SIG-M5 (cell line): ENCODE results near the gene ZNF382.

Experiments
- DNase-seq: peaks from one replicate; lab custom pipeline; 2025; lab: John Stamatoyannopoulos, UW

The ZNF382 gene

DNA sequence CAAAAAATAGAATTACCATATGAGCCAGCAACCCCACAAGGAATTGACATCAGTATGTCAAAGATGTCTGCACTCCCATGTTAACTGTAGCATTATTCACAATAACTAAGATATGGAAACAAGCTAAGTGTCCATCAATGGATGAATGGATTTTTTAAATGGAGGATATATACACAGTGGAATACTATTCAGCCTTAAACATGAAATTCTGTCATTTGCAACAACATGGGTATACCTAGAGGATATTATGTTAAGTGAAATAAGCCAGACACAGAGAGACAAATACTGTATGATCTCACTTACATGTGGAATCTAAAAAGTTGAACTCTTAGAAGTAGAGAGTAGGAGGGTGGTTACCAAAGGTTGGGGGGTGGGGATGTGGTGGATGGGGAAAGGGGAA is 74.3 kb downstream of the ZNF382 start:
- DNase-seq, result no peak
